GM19239 (cell line): ENCODE measurements around the gene LST1.

Experiments used
- DNase-seq: peaks from one replicate; pipeline ENCODE4 v3.0.0; 2011; ENCODE audit warnings: low spot score; ENCODE audit not compliant: insufficient read length
- FAIRE-seq: peaks from 2 replicates; lab custom pipeline; 2011; peaks lifted over from hg19 to GRCh38; lab: Jason Lieb, UNC

LST1 gene

GRCh38 chr6:31614684-31615578, 28.9 kb downstream of the LST1 start, which contains the start of gene AIF1:
TSS of gene AIF1 (plus strand) at chr6:31615234. CDS start at chr6:31615330, 96 bp downstream.
- FAIRE-seq (no peak), DNase-seq (no peak)

GRCh38 chr6:31615748-31616147, 29.7 kb downstream of the LST1 start:
- FAIRE-seq (no peak), DNase-seq (no peak)

GRCh38 chr6:31617010-31617409, 30.9 kb downstream of the LST1 start:
- FAIRE-seq (no peak), DNase-seq (no peak)

GRCh38 chr6:31619805-31620585, 33.9 kb downstream of the LST1 start:
- FAIRE-seq (peak; percentile 97), DNase-seq (peak; percentile 85)

- no peak for FAIRE-seq
- DNase-seq = peak; percentile 50
Measured at GRCh38 chr6:31620586-31621319, 34.7 kb downstream of the LST1 start, which contains the start of gene PRRC2A. TSS of gene PRRC2A (plus strand) at chr6:31620715. CDS start at chr6:31622790, 2,075 bp downstream.

- peak; percentile 11 for FAIRE-seq
- no peak for DNase-seq
Measured at GRCh38 chr6:31621320-31621939, 35.4 kb downstream of the LST1 start.

- FAIRE-seq = no peak
- no peak for DNase-seq
Measured at GRCh38 chr6:31621991-31622390, 35.9 kb downstream of the LST1 start.

- DNase-seq (no peak), FAIRE-seq (no peak)
Measured at GRCh38 chr6:31622684-31623091, 36.6 kb downstream of the LST1 start.

GRCh38 chr6:31624070-31624469, 38.0 kb downstream of the LST1 start:
- no peak for FAIRE-seq
- DNase-seq = no peak

- FAIRE-seq (no peak), DNase-seq (no peak)
Measured at GRCh38 chr6:31626952-31627351, 40.9 kb downstream of the LST1 start.

- DNase-seq = no peak
- no peak for FAIRE-seq
Measured at GRCh38 chr6:31627690-31628287, 41.7 kb downstream of the LST1 start.

- DNase-seq (no peak), FAIRE-seq (no peak)
Measured at GRCh38 chr6:31629014-31629413, 42.9 kb downstream of the LST1 start.

GRCh38 chr6:31630177-31630934, 44.3 kb downstream of the LST1 start:
- FAIRE-seq = no peak
- no peak for DNase-seq

GRCh38 chr6:31631209-31631608, 45.1 kb downstream of the LST1 start:
- FAIRE-seq = no peak
- no peak for DNase-seq

- DNase-seq (no peak), FAIRE-seq (no peak)
Measured at GRCh38 chr6:31631681-31632278, 45.7 kb downstream of the LST1 start.

- DNase-seq (no peak), FAIRE-seq (no peak)
Measured at GRCh38 chr6:31632279-31632946, 46.3 kb downstream of the LST1 start.

GRCh38 chr6:31633447-31633846, 47.4 kb downstream of the LST1 start:
- FAIRE-seq = no peak
- no peak for DNase-seq

GRCh38 chr6:31634131-31634530, 48.1 kb downstream of the LST1 start:
- DNase-seq = no peak
- no peak for FAIRE-seq
